ENCODE measurements around the gene ST6GALNAC1.
"Not testable (repeated sequence)": the region's sequence is repeated elsewhere in the genome, so short reads cannot be mapped to it uniquely, and the experiment has no call there.

DNA sequence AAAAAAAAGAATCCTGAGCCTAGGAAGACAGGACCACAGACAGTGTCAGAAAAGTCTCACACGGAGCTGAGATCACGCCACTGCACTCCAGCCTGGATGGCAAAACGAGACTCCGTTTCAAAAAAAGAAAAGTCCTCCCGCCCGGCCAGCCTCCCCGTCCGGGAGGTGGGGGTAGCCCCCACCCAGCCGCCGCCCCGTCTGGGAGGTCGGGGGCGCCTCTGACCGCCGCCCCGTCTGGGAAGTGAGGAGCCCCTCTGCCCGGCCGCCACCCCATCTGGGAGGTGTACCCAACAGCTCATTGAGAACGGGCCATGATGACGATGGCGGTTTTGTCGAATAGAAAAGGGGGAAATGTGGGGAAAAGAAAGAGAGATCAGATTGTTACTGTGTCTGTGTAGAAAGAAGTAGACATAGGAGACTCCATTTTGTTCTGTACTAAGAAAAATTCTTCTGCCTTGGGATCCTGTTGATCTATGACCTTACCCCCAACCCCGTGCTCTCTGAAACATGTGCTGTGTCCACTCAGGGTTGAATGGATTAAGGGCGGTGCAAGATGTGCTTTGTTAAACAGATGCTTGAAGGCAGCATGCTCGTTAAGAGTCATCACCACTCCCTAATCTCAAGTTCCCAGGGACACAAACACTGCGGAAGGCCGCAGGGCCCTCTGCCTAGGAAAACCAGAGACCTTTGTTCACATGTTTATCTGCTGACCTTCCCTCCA is 6.9 kb downstream of the ST6GALNAC1 start:
- not testable (repeated sequence) for TF ChIP-seq POLR2AphosphoS5 (IDR thresholded peaks at IDR 0.05)
- TF ChIP-seq, protein P1, sequence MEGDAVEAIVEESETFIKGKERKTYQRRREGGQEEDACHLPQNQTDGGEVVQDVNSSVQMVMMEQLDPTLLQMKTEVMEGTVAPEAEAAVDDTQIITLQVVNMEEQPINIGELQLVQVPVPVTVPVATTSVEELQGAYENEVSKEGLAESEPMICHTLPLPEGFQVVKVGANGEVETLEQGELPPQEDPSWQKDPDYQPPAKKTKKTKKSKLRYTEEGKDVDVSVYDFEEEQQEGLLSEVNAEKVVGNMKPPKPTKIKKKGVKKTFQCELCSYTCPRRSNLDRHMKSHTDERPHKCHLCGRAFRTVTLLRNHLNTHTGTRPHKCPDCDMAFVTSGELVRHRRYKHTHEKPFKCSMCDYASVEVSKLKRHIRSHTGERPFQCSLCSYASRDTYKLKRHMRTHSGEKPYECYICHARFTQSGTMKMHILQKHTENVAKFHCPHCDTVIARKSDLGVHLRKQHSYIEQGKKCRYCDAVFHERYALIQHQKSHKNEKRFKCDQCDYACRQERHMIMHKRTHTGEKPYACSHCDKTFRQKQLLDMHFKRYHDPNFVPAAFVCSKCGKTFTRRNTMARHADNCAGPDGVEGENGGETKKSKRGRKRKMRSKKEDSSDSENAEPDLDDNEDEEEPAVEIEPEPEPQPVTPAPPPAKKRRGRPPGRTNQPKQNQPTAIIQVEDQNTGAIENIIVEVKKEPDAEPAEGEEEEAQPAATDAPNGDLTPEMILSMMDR (IDR thresholded peaks at IDR 0.05): not testable (repeated sequence)
